Pons (tissue), 1 donor: ENCODE data around the gene LRRC4C.

Source experiments
- DNase-seq: peaks from one replicate; pipeline ENCODE4 v3.0.0-alpha.2; 2016; ENCODE audit warnings: low spot score

LRRC4C gene

GRCh38 chr11:41414771-41415440 is 44.5 kb downstream of the LRRC4C start:
- no peak for DNase-seq

- DNase-seq = no peak
Observed at GRCh38 chr11:41413843-41414242, 45.6 kb downstream of the LRRC4C start.

- DNase-seq = no peak
Observed at GRCh38 chr11:41405812-41406211, 53.6 kb downstream of the LRRC4C start.

GRCh38 chr11:41404109-41404508 is 55.3 kb downstream of the LRRC4C start:
- DNase-seq = no peak

GRCh38 chr11:41403458-41403857 is 56.0 kb downstream of the LRRC4C start:
- no peak for DNase-seq

- no peak for DNase-seq
Observed at GRCh38 chr11:41400819-41401382, 58.6 kb downstream of the LRRC4C start.

- DNase-seq = no peak
Observed at GRCh38 chr11:41400124-41400523, 59.3 kb downstream of the LRRC4C start.

GRCh38 chr11:41399323-41399722 is 60.1 kb downstream of the LRRC4C start:
- no peak for DNase-seq

GRCh38 chr11:41398175-41398574 is 61.3 kb downstream of the LRRC4C start:
- no peak for DNase-seq

- no peak for DNase-seq
Observed at GRCh38 chr11:41394521-41395195, 64.8 kb downstream of the LRRC4C start.

GRCh38 chr11:41392596-41392995 is 66.9 kb downstream of the LRRC4C start:
- DNase-seq = no peak

GRCh38 chr11:41389623-41390130 is 69.8 kb downstream of the LRRC4C start:
- DNase-seq = no peak

GRCh38 chr11:41384329-41384728 is 75.1 kb downstream of the LRRC4C start:
- DNase-seq = no peak

GRCh38 chr11:41383768-41384167 is 75.7 kb downstream of the LRRC4C start:
- no peak for DNase-seq

GRCh38 chr11:41382927-41383326 is 76.5 kb downstream of the LRRC4C start:
- no peak for DNase-seq

- DNase-seq = no peak
Observed at GRCh38 chr11:41379084-41379483, 80.4 kb downstream of the LRRC4C start.

GRCh38 chr11:41377709-41378394 is 81.6 kb downstream of the LRRC4C start:
- DNase-seq = no peak

- DNase-seq = no peak
Observed at GRCh38 chr11:41351825-41352224, 107.6 kb downstream of the LRRC4C start.

- no peak for DNase-seq
Observed at GRCh38 chr11:41346042-41346441, 113.4 kb downstream of the LRRC4C start.

- DNase-seq = peak; percentile 60
Observed at GRCh38 chr11:41334007-41334933, 125.2 kb downstream of the LRRC4C start.

GRCh38 chr11:41333357-41333756 is 126.1 kb downstream of the LRRC4C start:
- DNase-seq = no peak

- no peak for DNase-seq
Observed at GRCh38 chr11:41328324-41328723, 131.1 kb downstream of the LRRC4C start.
